Tibial nerve (tissue), 4 donors: ENCODE measurements around the gene GPATCH2. TPM values are rescaled to one million over a fixed set of nuclear protein-coding genes. Genes with fewer than 3 reads are reported as not detected.

Experiments
- DNase-seq, 2 donors: peaks; one replicate each; pipeline ENCODE4 v3.0.0-alpha.2; 2019; ENCODE audit warnings: low spot score in 2 of 2
- H3K27ac ChIP-seq, 4 donors: fragments of 200-600 bp; sonication (generic) in 3 of 4; one replicate each; pipeline ENCODE4 v1.5.1; 2017 to 2019; ENCODE audit warnings: mild to moderate bottlenecking in 1 of 4
- H3K27me3 ChIP-seq, 2 donors: fragments of 200-600 bp; sonication (generic) in 1 of 2; one replicate each; pipeline versions ENCODE4 v1.5.1 to v1.6.0; 2017 to 2019
- H3K36me3 ChIP-seq, 3 donors: fragments of 200-600 bp; sonication (generic); one replicate each; pipeline ENCODE4 v1.5.1; 2018 to 2019
- H3K4me1 ChIP-seq, 4 donors: fragments of 200-600 bp; sonication (generic) in 3 of 4; one replicate each; pipeline ENCODE4 v1.5.1; 2017 to 2019
- H3K4me3 ChIP-seq, 4 donors: fragments of 200-600 bp; sonication (generic) in 3 of 4; one replicate each; pipeline ENCODE4 v1.5.1; 2017 to 2019; ENCODE audit warnings: mild to moderate bottlenecking in 1 of 4, moderate library complexity in 1 of 4
- H3K9me3 ChIP-seq, 4 donors: fragments of 200-600 bp; sonication (generic) in 3 of 4; one replicate each; pipeline ENCODE4 v1.5.1; 2017 to 2019
- EP300 ChIP-seq, 2 donors: sonication (generic); formaldehyde crosslinking; IDR thresholded peaks; one replicate each; pipeline ENCODE4 v1.6.1; 2017; ENCODE audit warnings: antibody characterized with exemption in 2 of 2, mild to moderate bottlenecking in 1 of 2
- POLR2A ChIP-seq, 2 donors: fragments of 450-650 bp; IDR thresholded peaks; one replicate each; pipeline ENCODE4 v1.6.1; 2017; ENCODE audit warnings: antibody characterized with exemption in 2 of 2, mild to moderate bottlenecking in 2 of 2, moderate library complexity in 2 of 2
- WGBS, 2 donors: methylation state at CpG; one replicate each; pipeline ENCODE4 v1.1.5; 2018; 5-methylcytosine and 5-hydroxymethylcytosine counted together
- total RNA-seq, 4 donors: library from RNA; depleted of rRNA; stranded (reverse); fragments of >200 nt; gene quantifications; one replicate each; pipeline ENCODE4 v1.1.0, GENCODE V29; 2016
- TF ChIP-seq, protein P1 (sequence below), 5 experiments: fragments of 200-600 bp in 3 of 5; fragments of 450-650 bp in 2 of 5; sonication (generic) in 3 of 5; IDR thresholded peaks; one replicate each; pipeline ENCODE4 v1.5.1; 2016 to 2019; ENCODE audit warnings: antibody characterized with exemption in 5 of 5, mild to moderate bottlenecking in 3 of 5, moderate library complexity in 2 of 5

Gene GPATCH2
- total RNA-seq, 4 donors from 2014 or later, result 12.5 to 21.0 (median 18.9) TPM

DNA sequence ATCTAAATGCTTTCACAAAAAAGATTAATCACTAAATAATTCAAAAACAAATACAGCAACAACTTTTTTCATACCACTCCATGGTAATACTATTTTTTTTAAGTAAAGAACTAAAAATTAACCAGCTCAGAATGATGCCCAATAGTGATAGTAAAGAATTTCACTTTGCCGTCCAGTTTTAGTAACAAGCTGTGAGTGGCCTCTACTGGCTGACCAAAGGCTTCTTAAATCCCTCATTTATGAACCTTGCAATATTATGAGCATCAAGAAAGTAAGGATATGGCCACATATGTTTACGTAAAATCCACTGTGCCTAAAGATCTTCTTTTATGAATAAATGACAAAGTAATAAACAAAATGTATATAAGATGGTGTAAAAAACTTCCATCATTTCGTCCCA lies 108.6 kb downstream of the GPATCH2 start:
- no peaks in the 10 kb centered on the region for H3K27me3 ChIP-seq
- peaks cover 0 to 5% (median 0%) of the 10 kb centered on the region in 3 donors for H3K36me3 ChIP-seq
- no peak for TF ChIP-seq EP300 (IDR thresholded peaks at IDR 0.05)
- no peak for TF ChIP-seq POLR2A (IDR thresholded peaks at IDR 0.05)
- TF ChIP-seq, protein P1, sequence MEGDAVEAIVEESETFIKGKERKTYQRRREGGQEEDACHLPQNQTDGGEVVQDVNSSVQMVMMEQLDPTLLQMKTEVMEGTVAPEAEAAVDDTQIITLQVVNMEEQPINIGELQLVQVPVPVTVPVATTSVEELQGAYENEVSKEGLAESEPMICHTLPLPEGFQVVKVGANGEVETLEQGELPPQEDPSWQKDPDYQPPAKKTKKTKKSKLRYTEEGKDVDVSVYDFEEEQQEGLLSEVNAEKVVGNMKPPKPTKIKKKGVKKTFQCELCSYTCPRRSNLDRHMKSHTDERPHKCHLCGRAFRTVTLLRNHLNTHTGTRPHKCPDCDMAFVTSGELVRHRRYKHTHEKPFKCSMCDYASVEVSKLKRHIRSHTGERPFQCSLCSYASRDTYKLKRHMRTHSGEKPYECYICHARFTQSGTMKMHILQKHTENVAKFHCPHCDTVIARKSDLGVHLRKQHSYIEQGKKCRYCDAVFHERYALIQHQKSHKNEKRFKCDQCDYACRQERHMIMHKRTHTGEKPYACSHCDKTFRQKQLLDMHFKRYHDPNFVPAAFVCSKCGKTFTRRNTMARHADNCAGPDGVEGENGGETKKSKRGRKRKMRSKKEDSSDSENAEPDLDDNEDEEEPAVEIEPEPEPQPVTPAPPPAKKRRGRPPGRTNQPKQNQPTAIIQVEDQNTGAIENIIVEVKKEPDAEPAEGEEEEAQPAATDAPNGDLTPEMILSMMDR (IDR thresholded peaks at IDR 0.05), result no peak
- no peak overlapping the region for H3K4me3 ChIP-seq
- H3K9me3 ChIP-seq, result no peaks in the 10 kb centered on the region
- H3K4me1 ChIP-seq, result peaks cover 0 to 9% (median 0%) of the 10 kb centered on the region in 4 donors
- no peak overlapping the region for H3K27ac ChIP-seq
- WGBS, 2 donors, result 90 to 93% methylated on average over 3 of the region's 3 CpGs
- no peak for DNase-seq

DNA sequence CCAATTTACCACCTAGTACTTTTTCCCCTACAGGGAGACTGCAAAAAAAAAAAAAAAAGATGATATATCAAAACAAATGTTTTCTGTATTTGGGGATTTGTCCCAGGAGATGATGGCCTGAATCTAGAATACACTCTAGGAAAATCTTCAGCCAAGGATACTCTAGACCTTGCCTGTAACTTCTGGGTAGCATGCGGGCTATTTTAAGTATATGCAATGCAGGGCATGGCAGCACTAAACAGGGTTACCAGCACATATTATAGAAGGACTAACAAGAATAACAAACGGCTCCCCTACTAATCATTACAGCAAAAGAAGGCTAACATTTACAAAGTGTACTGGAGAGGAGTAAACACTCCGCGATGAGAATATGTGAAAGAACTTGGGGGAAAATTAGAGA lies 109.6 kb downstream of the GPATCH2 start:
- DNase-seq, result no peak
- no peak overlapping the region for H3K27ac ChIP-seq
- H3K9me3 ChIP-seq, result no peaks in the 10 kb centered on the region
- H3K4me3 ChIP-seq, result no peak overlapping the region
- no peaks in the 10 kb centered on the region for H3K27me3 ChIP-seq
- H3K36me3 ChIP-seq, result peaks cover 0 to 5% (median 0%) of the 10 kb centered on the region in 3 donors
- 89 to 95% methylated on average over 4 of the region's 4 CpGs for WGBS, 2 donors
- peaks cover 0 to 9% (median 0%) of the 10 kb centered on the region in 4 donors for H3K4me1 ChIP-seq
- TF ChIP-seq POLR2A (IDR thresholded peaks at IDR 0.05), result no peak
- TF ChIP-seq, protein P1 (IDR thresholded peaks at IDR 0.05), result no peak
- no peak for TF ChIP-seq EP300 (IDR thresholded peaks at IDR 0.05)

DNA sequence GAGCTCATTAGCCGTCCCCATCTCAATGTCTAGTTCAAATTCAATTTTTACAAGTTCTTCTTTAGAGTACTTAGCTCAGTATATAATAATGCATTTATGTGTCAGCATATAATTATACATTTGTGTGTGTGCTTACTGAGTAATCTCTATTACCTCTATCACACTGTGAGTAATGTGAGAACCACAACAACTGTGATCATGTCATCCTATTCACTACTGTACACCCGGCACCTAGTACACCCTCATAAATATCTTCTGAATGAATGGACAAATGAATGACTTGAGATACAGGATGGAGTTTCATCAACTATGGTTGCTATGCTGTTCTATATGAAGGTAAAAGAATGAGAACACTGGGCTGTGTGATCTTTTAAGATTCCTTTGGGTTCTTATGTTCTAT lies 124.0 kb downstream of the GPATCH2 start:
- Histone ChIP-seq H3K4me3 (no peak overlapping the region), H3K27me3 (no peaks in the 10 kb centered on the region), H3K36me3 (peaks cover 0 to 17% (median 0%) of the 10 kb centered on the region in 3 donors), H3K27ac (no peak overlapping the region), H3K4me1 (no peaks in the 10 kb centered on the region), H3K9me3 (no peaks in the 10 kb centered on the region)
- TF ChIP-seq, protein P1 (IDR thresholded peaks at IDR 0.05), result no peak
- TF ChIP-seq POLR2A (IDR thresholded peaks at IDR 0.05), result no peak
- TF ChIP-seq EP300 (IDR thresholded peaks at IDR 0.05), result no peak
- DNase-seq, result no peak
- 86 to 91% methylated on average over 2 of the region's 2 CpGs for WGBS, 2 donors

DNA sequence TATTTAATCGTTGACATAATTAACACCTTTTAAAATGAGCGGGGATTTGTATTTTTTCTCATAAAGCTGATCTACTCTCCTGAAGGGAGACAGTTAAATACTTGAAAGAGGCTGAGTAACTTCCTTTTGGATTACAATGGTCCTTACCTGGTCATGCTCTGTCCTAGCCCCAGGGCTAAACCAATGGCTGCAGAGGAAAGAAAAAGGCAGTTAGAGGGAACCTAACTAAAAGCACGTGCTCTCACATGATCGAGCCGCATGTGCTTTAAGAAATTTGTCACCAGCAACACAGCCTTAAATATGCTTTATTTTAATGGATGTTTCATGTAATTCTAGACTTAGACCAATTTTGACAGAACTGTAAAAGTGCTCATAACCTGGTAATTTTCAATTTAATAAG lies 132.7 kb downstream of the GPATCH2 start:
- TF ChIP-seq EP300 (IDR thresholded peaks at IDR 0.05), result no peak
- 90% methylated on average over 5 of the region's 5 CpGs for WGBS, 2 donors
- DNase-seq, result no peak
- H3K27ac ChIP-seq, result no peak overlapping the region
- no peaks in the 10 kb centered on the region for H3K27me3 ChIP-seq
- no peaks in the 10 kb centered on the region for H3K4me1 ChIP-seq
- H3K4me3 ChIP-seq, result no peak overlapping the region
- H3K9me3 ChIP-seq, result no peaks in the 10 kb centered on the region
- peaks cover 0 to 16% (median 0%) of the 10 kb centered on the region in 3 donors for H3K36me3 ChIP-seq

DNA sequence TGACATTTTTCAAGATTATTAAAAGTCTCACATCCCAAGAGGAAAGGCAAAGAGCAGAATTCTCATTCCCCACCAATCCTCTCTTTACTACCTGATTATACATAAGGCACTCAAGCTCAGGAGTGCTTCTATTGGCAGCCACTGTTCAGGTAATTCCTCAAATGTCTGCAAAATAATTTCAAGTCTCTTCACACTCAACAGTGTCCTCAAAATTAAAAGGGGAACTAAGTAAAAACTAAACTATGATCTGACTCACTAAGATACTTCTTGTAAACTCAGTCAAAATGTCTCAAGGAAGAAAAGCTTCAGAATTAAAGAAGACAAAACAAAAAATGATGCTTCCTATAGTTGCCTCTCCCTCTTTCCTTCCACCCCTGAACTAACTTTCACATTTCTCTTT lies 135.6 kb downstream of the GPATCH2 start:
- no peak overlapping the region for H3K4me3 ChIP-seq
- H3K4me1 ChIP-seq, result no peaks in the 10 kb centered on the region
- H3K36me3 ChIP-seq, result peaks cover 0 to 23% (median 0%) of the 10 kb centered on the region in 3 donors
- no peaks in the 10 kb centered on the region for H3K27me3 ChIP-seq
- no peak for DNase-seq
- no peak overlapping the region for H3K27ac ChIP-seq
- H3K9me3 ChIP-seq, result no peaks in the 10 kb centered on the region
- TF ChIP-seq EP300 (IDR thresholded peaks at IDR 0.05), result no peak

DNA sequence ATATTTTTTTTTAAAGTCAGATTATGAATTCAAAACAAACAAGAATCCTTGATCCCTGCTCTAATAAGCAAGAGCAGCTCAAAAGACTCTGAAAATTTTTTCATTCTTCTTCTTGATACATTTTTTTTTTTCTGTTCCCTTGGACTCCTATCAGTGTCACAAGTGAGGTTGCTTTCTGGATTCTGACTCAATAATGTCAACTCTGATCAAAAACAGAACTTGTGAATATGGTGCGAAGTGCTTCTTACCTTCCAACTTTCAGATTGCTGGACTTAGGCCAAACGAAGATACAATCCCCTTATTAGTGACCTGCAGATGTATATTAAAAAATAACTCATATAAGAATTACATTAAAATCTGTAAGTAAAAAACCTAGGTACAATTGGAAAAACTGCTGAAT lies 136.1 kb downstream of the GPATCH2 start:
- Histone ChIP-seq H3K9me3 (no peaks in the 10 kb centered on the region), H3K4me1 (no peaks in the 10 kb centered on the region), H3K36me3 (peaks cover 0 to 25% (median 0%) of the 10 kb centered on the region in 3 donors), H3K27ac (no peak overlapping the region), H3K27me3 (no peaks in the 10 kb centered on the region), H3K4me3 (no peak overlapping the region)
- TF ChIP-seq EP300 (IDR thresholded peaks at IDR 0.05), result no peak
- no peak for TF ChIP-seq POLR2A (IDR thresholded peaks at IDR 0.05)
- TF ChIP-seq, protein P1 (IDR thresholded peaks at IDR 0.05), result no peak
- no peak for DNase-seq
- 95 to 96% methylated on average over 2 of the region's 2 CpGs for WGBS, 2 donors
